GM21529 (cell line): ENCODE measurements around the gene UBE2D3.
"Not testable (repeated sequence)": the region's sequence is repeated elsewhere in the genome, so short reads cannot be mapped to it uniquely, and the experiment has no call there.

Experiments used
- ATAC-seq: cut with Tn5 transposase; IDR thresholded peaks from one replicate; pipeline ENCODE4 v1.9.1; 2021; ENCODE audit not compliant: unreplicated experiment

The UBE2D3 gene

DNA sequence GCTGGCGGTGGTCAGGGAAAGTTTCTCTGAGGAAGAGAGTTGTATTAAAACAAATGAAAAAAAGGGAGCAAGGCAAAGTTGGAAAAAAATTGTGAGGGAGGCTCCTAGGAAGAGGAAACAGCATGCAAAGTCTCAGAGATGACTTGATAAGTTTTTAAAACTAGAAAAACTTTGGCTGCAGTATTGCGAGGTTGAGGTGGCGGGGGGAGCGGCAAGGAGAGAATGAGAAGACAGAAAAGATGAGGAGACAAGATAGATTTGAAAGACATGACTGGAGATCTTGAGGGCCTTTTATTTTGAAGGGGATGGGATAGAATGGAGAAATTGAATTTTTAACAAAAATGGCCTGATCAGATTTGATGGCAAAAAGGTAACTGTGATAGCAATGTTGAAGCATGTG lies 4.8 kb upstream of the UBE2D3 start:
- ATAC-seq: no peak

DNA sequence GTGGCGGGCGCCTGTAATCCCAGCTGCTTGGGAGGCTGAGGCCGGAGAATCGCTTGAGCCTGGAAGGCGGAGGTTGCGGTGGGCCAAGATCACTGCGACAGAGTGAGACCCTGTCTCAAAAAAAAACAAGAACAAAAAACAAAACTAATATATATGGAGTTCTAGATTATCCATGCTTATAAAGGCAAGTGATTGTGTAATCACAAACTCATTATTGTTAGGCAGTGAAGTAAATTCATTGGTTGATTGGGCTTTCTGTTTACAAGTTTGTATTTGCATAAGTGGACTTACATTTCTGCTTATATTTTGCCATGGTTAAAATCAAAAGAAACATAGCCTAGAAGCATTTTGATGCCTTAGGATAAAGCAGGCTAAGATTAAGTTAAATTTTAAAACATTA lies 2.5 kb upstream of the UBE2D3 start:
- ATAC-seq: no peak

GRCh38 chr4:102828497-102828808 lies 1.1 kb upstream of the UBE2D3 start:
- ATAC-seq: no peak

DNA sequence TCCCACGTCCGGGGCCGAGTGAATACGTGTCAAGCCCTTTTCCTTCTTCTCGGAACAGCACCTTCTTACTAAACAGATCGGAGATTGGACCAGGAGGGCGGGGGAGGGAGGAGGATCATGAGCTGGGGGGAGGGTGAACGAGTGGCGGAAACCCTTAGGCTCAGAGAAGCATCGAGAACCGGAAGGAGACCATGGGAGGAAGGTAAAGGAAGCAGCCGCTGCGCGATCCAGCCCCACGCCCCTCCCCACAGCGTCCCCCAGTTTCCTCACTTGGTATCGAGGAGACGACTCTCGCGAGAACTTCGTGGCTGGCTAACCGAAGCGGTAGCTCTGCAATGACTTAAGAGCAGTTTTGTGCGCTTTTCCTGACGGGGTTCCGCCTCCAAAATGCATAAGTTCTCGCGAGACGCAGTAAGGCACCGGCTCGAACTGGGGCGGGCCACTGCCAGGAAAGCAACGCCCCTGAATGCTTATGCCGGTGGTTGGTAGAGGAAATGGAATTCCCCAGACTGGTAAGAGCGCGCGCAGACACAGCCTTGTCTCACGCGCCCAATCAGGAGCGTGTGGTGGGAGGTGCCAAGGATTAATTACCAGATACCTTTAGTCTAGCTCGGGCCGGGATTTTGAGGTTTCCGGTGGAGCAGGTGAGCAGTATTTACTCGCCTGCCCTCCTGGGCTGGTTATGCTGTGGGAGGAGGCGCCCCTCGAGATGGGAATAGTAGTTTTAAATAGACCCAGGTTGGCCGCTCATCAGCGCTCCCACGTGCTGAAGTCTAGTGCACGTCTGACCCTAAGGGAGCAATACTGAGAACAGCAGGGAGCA lies 534 bp upstream of the UBE2D3 start:
- ATAC-seq: peak; percentile 82

DNA sequence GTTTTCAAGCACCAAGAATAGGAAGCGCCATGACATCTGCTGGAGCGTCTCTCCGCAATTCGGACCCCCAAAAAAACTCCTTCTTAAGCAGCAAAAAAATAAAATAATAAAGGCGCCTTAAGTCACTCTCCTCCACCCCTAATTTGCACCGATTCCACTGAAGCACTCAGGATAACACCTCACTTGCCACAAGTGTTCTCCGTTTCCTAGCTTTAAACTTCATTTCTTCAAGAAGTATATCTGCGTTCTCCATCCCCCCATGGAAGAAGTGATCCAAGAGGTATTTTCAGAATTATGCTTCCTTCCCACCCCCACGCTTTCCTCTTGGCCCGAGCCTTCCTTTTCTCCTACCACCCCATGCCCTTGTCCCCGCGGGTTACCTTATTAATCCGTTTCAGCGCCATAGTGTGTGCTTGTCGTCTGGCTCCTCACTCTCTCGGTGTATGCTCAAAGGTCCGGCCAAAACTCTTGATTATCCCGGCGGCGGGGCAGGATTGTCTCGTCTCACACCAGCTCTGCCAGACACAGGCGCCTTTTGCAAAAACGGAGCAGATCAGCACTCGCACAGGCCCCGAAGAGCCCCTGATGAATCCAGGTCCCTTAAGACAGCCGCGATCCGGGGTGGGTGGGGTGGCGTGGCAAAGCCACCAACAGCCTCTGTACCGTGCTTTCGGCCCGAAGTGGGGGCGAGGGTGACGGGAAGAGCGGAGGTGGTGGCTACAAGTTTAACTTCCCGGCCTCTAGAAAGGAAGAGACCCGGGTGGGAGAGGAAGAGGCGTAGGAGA lies 1.1 kb downstream of the UBE2D3 start:
- ATAC-seq: no peak

DNA sequence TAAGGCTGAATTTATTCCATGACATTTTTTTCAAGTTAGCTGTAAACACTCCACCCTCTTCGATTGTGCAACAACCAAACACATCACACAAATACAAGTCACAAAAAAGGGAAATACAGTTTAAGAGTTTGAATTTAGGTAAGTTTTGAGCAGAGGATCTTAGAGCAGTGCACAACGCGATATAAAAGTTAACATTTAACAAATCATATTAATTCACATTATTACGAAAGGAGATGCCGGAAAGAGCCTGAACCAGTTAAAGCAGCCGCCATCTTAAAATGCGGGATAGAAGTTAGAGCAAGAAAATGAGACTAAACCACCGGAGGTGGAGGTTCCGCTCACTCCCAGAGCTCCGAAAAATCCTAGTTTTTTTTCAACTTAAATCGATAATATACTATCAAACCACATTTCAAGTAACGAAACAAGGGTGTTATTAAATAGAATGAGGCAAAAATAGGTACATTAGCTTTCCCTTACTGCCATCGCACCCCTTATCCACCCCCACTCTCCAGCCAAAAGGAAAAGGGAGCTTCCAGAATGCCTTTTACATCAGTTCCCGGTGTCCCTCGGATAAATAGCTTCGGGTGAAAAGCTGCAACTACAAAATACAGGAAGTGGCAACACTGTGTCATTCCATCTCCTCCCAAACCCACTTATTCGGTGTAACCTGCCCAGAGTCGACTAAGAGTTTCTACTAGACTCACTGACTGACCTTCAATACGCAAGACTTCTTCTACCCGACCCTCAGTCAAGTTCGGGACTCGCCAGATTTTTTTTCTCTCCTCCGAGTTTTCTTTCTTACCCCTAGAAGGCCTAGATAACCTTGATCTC lies 1.9 kb downstream of the UBE2D3 start:
- ATAC-seq: no peak

DNA sequence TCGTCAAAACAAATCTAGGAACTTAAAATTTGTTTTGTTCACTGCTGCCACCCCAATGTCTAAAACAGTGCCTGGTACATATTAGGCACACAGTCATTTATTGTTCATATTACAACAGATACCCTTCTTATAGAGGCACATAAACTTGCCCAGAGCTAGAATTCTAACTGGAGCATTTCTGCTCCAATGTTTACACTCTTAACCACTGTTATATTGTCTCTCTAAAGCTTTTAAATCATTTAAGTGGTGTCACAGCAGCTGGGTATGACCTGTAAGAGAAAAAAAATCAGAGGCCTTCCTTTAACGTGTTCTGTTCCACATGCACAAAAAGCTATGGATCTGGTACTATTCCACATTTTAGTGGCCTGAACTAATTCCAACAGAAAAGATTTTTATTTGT lies 3.0 kb downstream of the UBE2D3 start:
- ATAC-seq: no peak

- no peak for ATAC-seq
Measured at GRCh38 chr4:102823897-102824296, 3.5 kb downstream of the UBE2D3 start.

DNA sequence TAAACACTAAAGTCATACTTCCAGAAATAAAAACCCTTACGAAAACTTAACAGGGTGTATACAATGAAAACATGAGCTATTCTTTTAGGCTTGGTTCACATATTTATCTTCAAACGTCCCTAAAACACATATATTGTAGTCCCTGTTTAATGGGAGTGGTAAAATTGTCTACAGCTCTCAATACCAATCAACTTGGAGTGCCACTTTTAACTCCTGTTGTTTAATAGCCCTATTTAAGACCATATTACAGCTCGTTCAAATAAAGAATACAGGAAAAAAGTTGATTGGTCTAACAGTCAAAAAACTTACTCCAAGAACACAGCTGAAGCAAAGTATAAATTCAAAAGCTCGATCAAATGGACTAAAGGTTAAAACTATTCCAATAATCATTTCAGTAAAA lies 3.9 kb downstream of the UBE2D3 start:
- no peak for ATAC-seq

- no peak for ATAC-seq
Measured at GRCh38 chr4:102819588-102820365, 7.6 kb downstream of the UBE2D3 start.

- ATAC-seq: not testable (repeated sequence)
Measured at GRCh38 chr4:102819100-102819499, 8.3 kb downstream of the UBE2D3 start.

- ATAC-seq: no peak
Measured at GRCh38 chr4:102817613-102818268, 9.6 kb downstream of the UBE2D3 start.

GRCh38 chr4:102817021-102817605 lies 10.2 kb downstream of the UBE2D3 start:
- ATAC-seq: no peak

- no peak for ATAC-seq
Measured at GRCh38 chr4:102815981-102816380, 11.4 kb downstream of the UBE2D3 start.

DNA sequence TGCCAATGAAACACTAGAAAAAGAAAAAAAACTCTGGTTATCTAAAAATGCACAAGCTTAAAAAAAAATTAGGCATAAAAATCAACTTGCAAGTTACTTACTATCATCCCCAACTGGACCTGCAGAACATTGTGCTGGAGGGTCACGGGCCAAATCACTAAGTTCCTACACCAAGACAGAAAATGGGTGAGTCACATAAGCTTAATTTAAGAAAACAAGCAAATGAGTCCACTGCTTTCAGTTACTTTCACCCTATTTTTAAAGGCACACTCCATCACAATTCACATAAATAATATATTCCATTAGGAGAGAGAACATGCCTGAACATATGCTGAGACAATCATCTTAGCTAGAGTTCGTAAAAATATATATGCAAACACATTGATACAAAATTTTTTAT lies 17.7 kb downstream of the UBE2D3 start:
- ATAC-seq: no peak

DNA sequence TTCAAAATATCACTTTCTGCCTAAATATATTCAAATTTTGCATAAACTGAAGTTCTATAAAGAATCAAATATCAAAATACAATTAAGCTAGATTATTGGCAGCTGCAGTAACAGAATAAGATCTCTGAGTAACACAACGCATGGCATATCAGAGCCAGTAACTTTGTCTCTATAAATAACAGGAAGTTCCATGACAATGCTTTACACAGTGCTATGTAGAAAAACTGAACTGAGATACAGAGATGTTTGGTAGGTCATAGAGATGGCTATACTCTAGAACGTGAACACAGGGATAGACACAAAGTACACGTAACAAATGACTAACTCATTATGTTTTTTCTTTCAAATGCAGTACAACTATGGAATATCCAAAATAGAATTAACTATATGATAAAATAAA lies 18.2 kb downstream of the UBE2D3 start:
- ATAC-seq: peak; percentile 59

DNA sequence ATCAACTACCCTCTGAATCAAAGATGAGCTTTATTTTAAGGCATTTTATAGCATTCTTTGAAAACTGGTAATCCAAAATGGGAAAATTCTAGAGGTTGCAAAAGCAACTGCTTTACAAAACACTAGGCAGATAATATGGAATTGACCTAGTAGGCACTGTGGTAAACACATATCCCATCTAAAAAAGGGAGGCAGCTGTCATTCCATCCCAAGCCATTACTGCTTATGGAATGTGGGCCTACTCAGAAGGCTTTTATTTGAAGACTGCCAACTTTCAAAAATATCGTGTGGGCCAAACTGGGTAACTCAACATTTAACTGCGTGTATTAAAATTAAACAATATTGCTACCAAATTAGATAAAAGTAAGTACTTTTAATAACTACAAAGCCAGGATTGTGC lies 19.3 kb downstream of the UBE2D3 start:
- ATAC-seq: no peak

DNA sequence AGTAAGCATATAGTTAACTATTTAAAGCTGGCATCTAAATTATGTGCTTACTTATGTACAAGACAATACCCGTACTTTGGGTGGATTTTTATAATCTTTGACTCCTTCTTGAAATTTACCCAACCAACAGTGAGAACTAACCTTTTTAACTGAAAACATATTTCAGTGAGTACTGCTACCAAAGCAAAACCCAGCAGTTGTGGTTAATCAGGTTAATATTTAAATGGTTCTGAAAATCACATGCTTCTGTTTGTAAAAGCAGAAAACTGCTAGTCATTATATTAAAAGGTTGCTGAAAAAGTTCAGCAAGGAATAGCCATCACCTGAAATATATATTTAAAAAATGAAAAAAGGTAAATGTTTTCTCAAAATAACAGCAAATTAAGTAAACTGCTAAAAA lies 20.0 kb downstream of the UBE2D3 start:
- peak; percentile 51 for ATAC-seq

GRCh38 chr4:102799816-102800215 lies 27.5 kb downstream of the UBE2D3 start:
- no peak for ATAC-seq

DNA sequence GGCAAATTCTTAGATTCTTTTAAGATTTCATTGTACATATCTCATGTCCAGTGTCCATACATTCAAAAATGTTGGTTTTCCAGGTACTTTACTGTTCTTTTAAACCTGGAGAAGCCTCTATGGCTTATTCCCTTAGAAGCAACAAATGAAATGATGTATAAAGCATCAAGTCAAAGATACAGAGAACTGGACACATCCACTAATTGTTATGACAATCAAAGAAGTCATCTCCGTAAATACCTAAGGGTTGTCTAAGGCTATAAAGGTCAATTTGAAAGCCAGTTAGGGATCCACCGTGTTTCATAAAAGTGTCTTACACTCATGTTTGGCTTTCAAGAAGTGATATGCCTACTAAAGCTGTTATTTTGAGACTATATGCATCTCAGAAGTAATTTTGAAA lies 32.4 kb downstream of the UBE2D3 start:
- ATAC-seq: no peak
